Effector CD4-positive, alpha-beta T cell (primary cell): ENCODE results near the gene UBE2R2.
"Not testable (repeated sequence)": the region's sequence is repeated elsewhere in the genome, so short reads cannot be mapped to it uniquely, and the experiment has no call there.

Experiments
- DNase-seq: peaks from one replicate; pipeline ENCODE4 v3.0.0-alpha.2; 2020
- total RNA-seq: gene quantifications from one replicate; lab custom pipeline; 2026; lab: John Stamatoyannopoulos, UW

The UBE2R2 gene
- 61.0 reads per million, percentile 72 among the genes with 10 or more reads in this experiment for total RNA-seq

GRCh38 chr9:33816327-33817252 lies at the start of gene UBE2R2:
TSS of gene UBE2R2 (plus strand) at chr9:33817160. CDS start at chr9:33817758, 598 bp downstream.
- peak; percentile 89 for DNase-seq

- not testable (repeated sequence) for DNase-seq
Measured at GRCh38 chr9:33770156-33770880, 46.6 kb upstream of the UBE2R2 start.

GRCh38 chr9:33773135-33773534 lies 43.8 kb upstream of the UBE2R2 start:
- DNase-seq = not testable (repeated sequence)

GRCh38 chr9:33774074-33774659 lies 42.8 kb upstream of the UBE2R2 start:
- DNase-seq = not testable (repeated sequence)

- no peak for DNase-seq
Measured at GRCh38 chr9:33776578-33776977, 40.4 kb upstream of the UBE2R2 start.

- DNase-seq = peak; percentile 28
Measured at GRCh38 chr9:33778700-33779351, 38.1 kb upstream of the UBE2R2 start.

GRCh38 chr9:33780276-33780675 lies 36.7 kb upstream of the UBE2R2 start:
- DNase-seq = no peak

- DNase-seq = no peak
Measured at GRCh38 chr9:33781736-33782135, 35.2 kb upstream of the UBE2R2 start.

- no peak for DNase-seq
Measured at GRCh38 chr9:33782395-33783152, 34.4 kb upstream of the UBE2R2 start.

- no peak for DNase-seq
Measured at GRCh38 chr9:33785914-33786313, 31.0 kb upstream of the UBE2R2 start.

GRCh38 chr9:33786681-33787080 lies 30.3 kb upstream of the UBE2R2 start:
- DNase-seq = no peak

GRCh38 chr9:33787839-33788238 lies 29.1 kb upstream of the UBE2R2 start:
- no peak for DNase-seq

GRCh38 chr9:33789429-33789828 lies 27.5 kb upstream of the UBE2R2 start:
- not testable (repeated sequence) for DNase-seq

GRCh38 chr9:33791117-33791516 lies 25.8 kb upstream of the UBE2R2 start:
- DNase-seq = no peak

- not testable (repeated sequence) for DNase-seq
Measured at GRCh38 chr9:33793496-33793895, 23.5 kb upstream of the UBE2R2 start.

GRCh38 chr9:33794560-33794959 lies 22.4 kb upstream of the UBE2R2 start:
- DNase-seq = no peak

- no peak for DNase-seq
Measured at GRCh38 chr9:33795281-33795680, 21.7 kb upstream of the UBE2R2 start, which contains the start of gene PRSS3. TSS of gene PRSS3 (plus strand) at chr9:33795561. CDS start at chr9:33795574, 13 bp downstream.

GRCh38 chr9:33795819-33796218 lies 21.1 kb upstream of the UBE2R2 start:
- DNase-seq = no peak

- DNase-seq = not testable (repeated sequence)
Measured at GRCh38 chr9:33796679-33797078, 20.3 kb upstream of the UBE2R2 start.

- no peak for DNase-seq
Measured at GRCh38 chr9:33797837-33798236, 19.1 kb upstream of the UBE2R2 start.

- no peak for DNase-seq
Measured at GRCh38 chr9:33798545-33798944, 18.4 kb upstream of the UBE2R2 start.
